ENCODE results near the gene VIL1. TPM values are rescaled to one million over a fixed set of nuclear protein-coding genes. Genes with fewer than 3 reads are reported as not detected.

The VIL1 gene
- total RNA-seq, 1 experiment from 2014 or later = 4.2 TPM

DNA sequence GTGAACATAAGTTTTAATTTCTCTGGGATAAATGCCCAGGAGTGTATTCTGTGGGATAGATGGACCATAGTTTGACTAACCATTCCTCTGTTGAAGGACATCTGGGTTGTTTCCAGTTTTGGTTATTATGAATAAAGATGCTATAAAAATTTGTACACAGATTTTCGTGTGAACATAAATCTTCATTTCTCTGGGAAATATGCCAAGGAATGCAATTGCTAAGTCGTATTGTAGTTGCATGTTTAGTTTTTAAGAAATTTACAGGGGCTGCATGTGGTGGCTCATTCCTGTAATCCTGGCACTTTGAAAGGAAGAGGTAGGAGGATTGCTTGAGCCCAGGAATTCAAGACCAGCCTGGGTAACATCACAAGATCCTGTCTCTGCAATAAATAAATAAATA is 43.7 kb upstream of the VIL1 start:
- H2BK120ac ChIP-seq (ENCODE audit: low read depth, low read length, poor library complexity, severe bottlenecking) = no peak overlapping the region
- no peak overlapping the region for H3K18ac ChIP-seq (ENCODE audit: insufficient read length, low read depth, low read length)
- H3T11ph ChIP-seq (ENCODE audit: low read length) = no peak overlapping the region
- H3K79me2 ChIP-seq (ENCODE audit: insufficient read depth, low read length) = no peaks in the 10 kb centered on the region
- no peak for DNase-seq
- H2BK20ac ChIP-seq (ENCODE audit: low read depth, low read length, poor library complexity, severe bottlenecking) = no peak overlapping the region
- H3K27ac ChIP-seq (ENCODE audit: insufficient read length, low read depth, low read length) = no peak overlapping the region
- no peak overlapping the region for H2BK5ac ChIP-seq (ENCODE audit: insufficient read length, low read length)
- H4K91ac ChIP-seq (ENCODE audit: insufficient read length, low read depth, low read length) = no peak overlapping the region
- no peak overlapping the region for H3K9ac ChIP-seq (ENCODE audit: extremely low read depth, insufficient read length, low read length)
- H3K36me3 Mint-ChIP-seq (ENCODE audit: insufficient read depth in 1 of 3, low read depth in 3 of 3) = no peaks in the 10 kb centered on the region
- no peaks in the 10 kb centered on the region for H3K9me3 ChIP-seq (ENCODE audit: control insufficient read depth, low read depth, low read length)
- no peaks in the 10 kb centered on the region for H3K23me2 ChIP-seq (ENCODE audit: insufficient read length, low read depth, low read length, poor library complexity, severe bottlenecking)
- no peaks in the 10 kb centered on the region for H3K9me3 Mint-ChIP-seq
- H3K14ac ChIP-seq (ENCODE audit: insufficient read depth, low read length) = no peak overlapping the region
- no peak overlapping the region for H4K5ac ChIP-seq (ENCODE audit: insufficient read length, low read depth, low read length)
- H4K20me1 ChIP-seq (ENCODE audit: control insufficient read depth, insufficient read depth, insufficient read length) = no peaks in the 10 kb centered on the region
- no peak overlapping the region for H3K27ac Mint-ChIP-seq
- no peaks in the 10 kb centered on the region for H3K4me1 Mint-ChIP-seq
- no peak overlapping the region for H3K4me2 ChIP-seq (ENCODE audit: insufficient read depth, insufficient read length, low read length)
- H3K4me1 ChIP-seq (ENCODE audit: insufficient read depth, low read length) = no peaks in the 10 kb centered on the region
- no CpG with 5 or more reads among the region's 2 CpGs for WGBS (ENCODE audit: extremely low coverage, insufficient read length, low lambda C conversion rate)
- H2BK15ac ChIP-seq (ENCODE audit: low read depth, low read length) = no peak overlapping the region
- no peak overlapping the region for H3K4me3 Mint-ChIP-seq
- no peaks in the 10 kb centered on the region for H3K79me1 ChIP-seq (ENCODE audit: insufficient read depth, low read depth, low read length, poor library complexity, severe bottlenecking)
- no peak overlapping the region for H3K4ac ChIP-seq (ENCODE audit: low read depth, low read length)
- H3K27me3 Mint-ChIP-seq (ENCODE audit: low read depth) = peaks cover 5% of the 10 kb centered on the region; the same call in 1 of the 2 replicates
- H2AFZ ChIP-seq (ENCODE audit: low read length) = no peak overlapping the region
- no peak overlapping the region for H3K56ac ChIP-seq (ENCODE audit: insufficient read length, low read depth, low read length)
- no peak overlapping the region for H4K8ac ChIP-seq (replicated peaks; ENCODE audit: insufficient read length, low read depth, low read length)
- TF ChIP-seq, protein P1, sequence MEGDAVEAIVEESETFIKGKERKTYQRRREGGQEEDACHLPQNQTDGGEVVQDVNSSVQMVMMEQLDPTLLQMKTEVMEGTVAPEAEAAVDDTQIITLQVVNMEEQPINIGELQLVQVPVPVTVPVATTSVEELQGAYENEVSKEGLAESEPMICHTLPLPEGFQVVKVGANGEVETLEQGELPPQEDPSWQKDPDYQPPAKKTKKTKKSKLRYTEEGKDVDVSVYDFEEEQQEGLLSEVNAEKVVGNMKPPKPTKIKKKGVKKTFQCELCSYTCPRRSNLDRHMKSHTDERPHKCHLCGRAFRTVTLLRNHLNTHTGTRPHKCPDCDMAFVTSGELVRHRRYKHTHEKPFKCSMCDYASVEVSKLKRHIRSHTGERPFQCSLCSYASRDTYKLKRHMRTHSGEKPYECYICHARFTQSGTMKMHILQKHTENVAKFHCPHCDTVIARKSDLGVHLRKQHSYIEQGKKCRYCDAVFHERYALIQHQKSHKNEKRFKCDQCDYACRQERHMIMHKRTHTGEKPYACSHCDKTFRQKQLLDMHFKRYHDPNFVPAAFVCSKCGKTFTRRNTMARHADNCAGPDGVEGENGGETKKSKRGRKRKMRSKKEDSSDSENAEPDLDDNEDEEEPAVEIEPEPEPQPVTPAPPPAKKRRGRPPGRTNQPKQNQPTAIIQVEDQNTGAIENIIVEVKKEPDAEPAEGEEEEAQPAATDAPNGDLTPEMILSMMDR (conservative IDR thresholded peaks at IDR 0.05) = no peak
- H3K23ac ChIP-seq (ENCODE audit: insufficient read length, low read depth, low read length) = no peak overlapping the region
- H3K27me3 ChIP-seq (ENCODE audit: insufficient read depth, low read length) = no peaks in the 10 kb centered on the region
- no peak overlapping the region for H2AK5ac ChIP-seq (ENCODE audit: insufficient read length, low read length)
- no peak overlapping the region for H2BK12ac ChIP-seq (ENCODE audit: insufficient read length, low read depth, low read length)

Measured in H9 (cell line).